Measurements from ENCODE around the gene SLC35E2B.
A peak's percentile ranks its signal among the peaks of the same experiment; 100 is the strongest.
"Not testable (repeated sequence)": the region's sequence is repeated elsewhere in the genome, so short reads cannot be mapped to it uniquely, and the experiment has no call there.

The SLC35E2B gene

GRCh38 chr1:1672181-1672965 lies 20.2 kb downstream of the SLC35E2B start:
- no peak for DNase-seq

- DNase-seq: no peak
Measured at GRCh38 chr1:1671365-1672119, 21.1 kb downstream of the SLC35E2B start.

- no peak for DNase-seq
Measured at GRCh38 chr1:1670866-1671265, 21.7 kb downstream of the SLC35E2B start.

- DNase-seq: no peak
Measured at GRCh38 chr1:1669468-1670440, 22.8 kb downstream of the SLC35E2B start.

GRCh38 chr1:1666526-1666925 lies 26.1 kb downstream of the SLC35E2B start:
- DNase-seq: no peak

GRCh38 chr1:1665815-1666251 lies 26.8 kb downstream of the SLC35E2B start:
- no peak for DNase-seq

GRCh38 chr1:1664941-1665814 lies 27.4 kb downstream of the SLC35E2B start:
- no peak for DNase-seq

GRCh38 chr1:1664318-1664717 lies 28.3 kb downstream of the SLC35E2B start:
- not testable (repeated sequence) for DNase-seq

GRCh38 chr1:1662830-1663560 lies 29.6 kb downstream of the SLC35E2B start:
- DNase-seq: not testable (repeated sequence)

GRCh38 chr1:1662392-1662791 lies 30.2 kb downstream of the SLC35E2B start:
- not testable (repeated sequence) for DNase-seq

GRCh38 chr1:1658583-1659549 lies 33.7 kb downstream of the SLC35E2B start, which contains the start of gene CDK11B:
Gene CDK11B (minus strand): TSS chr1:1659004. CDS start chr1:1657485, 1,519 bp downstream.
- DNase-seq: peak; percentile 82

GRCh38 chr1:1648265-1648664 lies 44.3 kb downstream of the SLC35E2B start:
- not testable (repeated sequence) for DNase-seq

GRCh38 chr1:1647567-1648241 lies 44.9 kb downstream of the SLC35E2B start:
- not testable (repeated sequence) for DNase-seq

GRCh38 chr1:1646326-1646725 lies 46.3 kb downstream of the SLC35E2B start:
- not testable (repeated sequence) for DNase-seq

GRCh38 chr1:1640711-1641461 lies 51.7 kb downstream of the SLC35E2B start:
- not testable (repeated sequence) for DNase-seq

GRCh38 chr1:1640081-1640480 lies 52.5 kb downstream of the SLC35E2B start:
- DNase-seq: not testable (repeated sequence)

GRCh38 chr1:1639368-1639767 lies 53.2 kb downstream of the SLC35E2B start:
- DNase-seq: not testable (repeated sequence)

- DNase-seq: not testable (repeated sequence)
Measured at GRCh38 chr1:1638528-1638927, 54.1 kb downstream of the SLC35E2B start.
